Measurements from ENCODE around the gene RPL10.

Gene RPL10

GRCh38 chrX:154401918-154402621 lies 3.9 kb downstream of the RPL10 start:
- peaks cover 33% of the 10 kb centered on the region for H3K36me3 Mint-ChIP-seq (ENCODE audit: low read depth)
- TF ChIP-seq CTCF (IDR thresholded peaks at IDR 0.05; ENCODE audit: unreplicated experiment in 3 of 3) = no peak
- H3K4me3 Mint-ChIP-seq = peak overlapping the region in 2 of 3 experiments; percentile 30 to 44
- peaks cover 5% of the 10 kb centered on the region for H3K27me3 Mint-ChIP-seq (ENCODE audit: low read depth)
- peaks cover 19% of the 10 kb centered on the region for H3K9me3 Mint-ChIP-seq
- H3K4me1 Mint-ChIP-seq = peaks cover 11% of the 10 kb centered on the region
- peak overlapping the region in 1 of 3 experiments; percentile 77 for H3K27ac Mint-ChIP-seq

GRCh38 chrX:154402622-154403127 lies 4.5 kb downstream of the RPL10 start:
- no peak for TF ChIP-seq CTCF (IDR thresholded peaks at IDR 0.05; ENCODE audit: unreplicated experiment in 3 of 3)
- Mint-ChIP-seq H3K4me3 (no peak overlapping the region), H3K36me3 (ENCODE audit: low read depth) (peaks cover 33% of the 10 kb centered on the region), H3K9me3 (peaks cover 19% of the 10 kb centered on the region), H3K4me1 (peaks cover 11% of the 10 kb centered on the region), H3K27ac (peak overlapping the region in 1 of 3 experiments; percentile 77), H3K27me3 (ENCODE audit: low read depth) (peaks cover 5% of the 10 kb centered on the region)

- peaks cover 30% of the 10 kb centered on the region for H3K36me3 Mint-ChIP-seq (ENCODE audit: low read depth)
- no peak overlapping the region for H3K27ac Mint-ChIP-seq
- no peak overlapping the region for H3K4me3 Mint-ChIP-seq
- H3K4me1 Mint-ChIP-seq = peaks cover 11% of the 10 kb centered on the region
- TF ChIP-seq CTCF (IDR thresholded peaks at IDR 0.05; ENCODE audit: unreplicated experiment in 3 of 3) = no peak
- peaks cover 2% of the 10 kb centered on the region for H3K27me3 Mint-ChIP-seq (ENCODE audit: low read depth)
- peaks cover 20% of the 10 kb centered on the region for H3K9me3 Mint-ChIP-seq
These were observed 5.0 kb downstream of the RPL10 start for GRCh38 chrX:154403192-154403591.

- TF ChIP-seq CTCF (IDR thresholded peaks at IDR 0.05; ENCODE audit: unreplicated experiment in 3 of 3) = no peak
- peaks cover 25% of the 10 kb centered on the region for H3K9me3 Mint-ChIP-seq
- H3K27ac Mint-ChIP-seq = no peak overlapping the region
- H3K36me3 Mint-ChIP-seq (ENCODE audit: low read depth) = peaks cover 26% of the 10 kb centered on the region
- H3K27me3 Mint-ChIP-seq (ENCODE audit: low read depth) = no peaks in the 10 kb centered on the region
- H3K4me1 Mint-ChIP-seq = peaks cover 13% of the 10 kb centered on the region
- H3K4me3 Mint-ChIP-seq = no peak overlapping the region
These were observed 5.7 kb downstream of the RPL10 start for GRCh38 chrX:154403858-154404257.

DNA sequence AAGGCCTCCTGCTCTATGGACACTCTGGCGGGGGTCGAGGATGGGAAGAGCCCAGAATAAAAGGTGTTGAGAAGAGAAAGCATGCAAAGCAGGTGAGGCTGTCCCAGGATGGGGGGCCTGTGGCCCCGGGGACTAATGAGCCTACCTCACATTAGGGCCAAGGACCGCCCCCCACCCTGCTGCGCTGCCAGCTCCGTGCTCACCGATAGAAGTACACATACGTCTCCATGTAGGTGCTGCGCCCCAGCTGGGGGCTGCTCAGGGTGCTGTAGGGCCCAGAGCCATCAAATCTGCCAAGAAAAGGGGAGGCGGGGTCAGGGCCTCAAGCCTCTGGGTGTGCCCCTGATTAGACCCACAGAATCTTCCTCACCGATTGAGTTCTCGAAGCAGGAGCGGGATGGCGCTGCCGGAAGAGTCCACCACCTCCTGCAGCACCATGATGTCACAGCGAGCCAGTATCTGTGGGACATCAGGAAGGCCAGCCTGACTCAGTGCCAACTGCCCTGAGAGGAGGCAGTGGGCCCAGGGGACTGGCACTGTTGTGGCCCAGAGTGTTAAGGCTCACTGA lies 6.5 kb downstream of the RPL10 start:
- no peak overlapping the region for H3K4me3 Mint-ChIP-seq
- no peak for TF ChIP-seq CTCF (IDR thresholded peaks at IDR 0.05; ENCODE audit: unreplicated experiment in 3 of 3)
- no peak overlapping the region for H3K27ac Mint-ChIP-seq
- peaks cover 18% of the 10 kb centered on the region for H3K36me3 Mint-ChIP-seq (ENCODE audit: low read depth)
- H3K4me1 Mint-ChIP-seq = peaks cover 8% of the 10 kb centered on the region
- H3K27me3 Mint-ChIP-seq (ENCODE audit: low read depth) = no peaks in the 10 kb centered on the region
- H3K9me3 Mint-ChIP-seq = peaks cover 20% of the 10 kb centered on the region

Measured in nephron (organoid).